Measurements from ENCODE around the gene COPZ2.
"Not testable (repeated sequence)": the region's sequence is repeated elsewhere in the genome, so short reads cannot be mapped to it uniquely, and the experiment has no call there.

DNA sequence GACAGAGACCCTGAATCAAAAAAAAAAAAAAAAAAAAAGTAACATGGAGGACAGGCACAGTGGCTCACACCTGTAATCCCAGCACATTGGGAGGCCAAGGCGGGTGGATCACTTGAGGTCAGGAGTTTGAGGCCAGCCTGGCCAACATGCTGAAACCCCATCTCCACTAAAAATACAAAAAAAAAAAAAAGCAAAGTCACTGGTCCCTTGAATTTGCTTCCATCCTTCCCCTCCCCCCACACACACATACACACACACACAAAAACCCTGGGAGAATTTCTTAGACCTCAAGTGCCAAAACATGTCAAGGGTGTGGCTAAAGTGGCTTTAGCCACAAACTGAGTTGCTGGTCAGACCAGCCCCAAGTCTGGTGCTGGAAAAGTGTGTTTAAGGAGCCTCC is 49.2 kb downstream of the COPZ2 start:
- TF ChIP-seq, protein P1, sequence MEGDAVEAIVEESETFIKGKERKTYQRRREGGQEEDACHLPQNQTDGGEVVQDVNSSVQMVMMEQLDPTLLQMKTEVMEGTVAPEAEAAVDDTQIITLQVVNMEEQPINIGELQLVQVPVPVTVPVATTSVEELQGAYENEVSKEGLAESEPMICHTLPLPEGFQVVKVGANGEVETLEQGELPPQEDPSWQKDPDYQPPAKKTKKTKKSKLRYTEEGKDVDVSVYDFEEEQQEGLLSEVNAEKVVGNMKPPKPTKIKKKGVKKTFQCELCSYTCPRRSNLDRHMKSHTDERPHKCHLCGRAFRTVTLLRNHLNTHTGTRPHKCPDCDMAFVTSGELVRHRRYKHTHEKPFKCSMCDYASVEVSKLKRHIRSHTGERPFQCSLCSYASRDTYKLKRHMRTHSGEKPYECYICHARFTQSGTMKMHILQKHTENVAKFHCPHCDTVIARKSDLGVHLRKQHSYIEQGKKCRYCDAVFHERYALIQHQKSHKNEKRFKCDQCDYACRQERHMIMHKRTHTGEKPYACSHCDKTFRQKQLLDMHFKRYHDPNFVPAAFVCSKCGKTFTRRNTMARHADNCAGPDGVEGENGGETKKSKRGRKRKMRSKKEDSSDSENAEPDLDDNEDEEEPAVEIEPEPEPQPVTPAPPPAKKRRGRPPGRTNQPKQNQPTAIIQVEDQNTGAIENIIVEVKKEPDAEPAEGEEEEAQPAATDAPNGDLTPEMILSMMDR (IDR thresholded peaks at IDR 0.05), result not testable (repeated sequence)
- not testable (repeated sequence) for TF ChIP-seq POLR2A (IDR thresholded peaks at IDR 0.05)
